Left lobe of liver (tissue), 2 donors: ENCODE measurements around the gene HPCAL4. TPM values are rescaled to one million over a fixed set of nuclear protein-coding genes. Genes with fewer than 3 reads are reported as not detected.

ENCODE experiments used
- ATAC-seq: fragments of 200-7000 bp; cut with Tn5 transposase; one replicate; pipeline ENCODE4 v1.9.1; 2020; ENCODE audit warnings: mild to moderate bottlenecking, moderate library complexity
- DNase-seq: peaks from one replicate; pipeline ENCODE4 v3.0.0-alpha.2; 2020; ENCODE audit warnings: low spot score
- total RNA-seq: library from RNA; stranded (reverse); gene quantifications from one replicate; pipeline ENCODE4 v1.2.1, GENCODE V29; 2021
- donor health status: DM: no; HTN: no; CAD: no; lungs with moderate emphysema.
- donor health status: DM: no; HTN: yes; CAD: no.

The HPCAL4 gene
- total RNA-seq, 1 donor from 2014 or later = 0.08 TPM

- DNase-seq (no peak), ATAC-seq (no peak)
Observed at GRCh38 chr1:39678889-39679288, 12.3 kb downstream of the HPCAL4 start.

GRCh38 chr1:39677645-39678044 lies 13.6 kb downstream of the HPCAL4 start:
- no peak for DNase-seq

GRCh38 chr1:39676948-39677548 lies 14.2 kb downstream of the HPCAL4 start:
- ATAC-seq (no peak), DNase-seq (no peak)

More at GRCh38 chr1:39677645-39678044, 13.6 kb downstream of the HPCAL4 start:
- no peak for ATAC-seq

GRCh38 chr1:39675220-39675619 lies 16.0 kb downstream of the HPCAL4 start:
- DNase-seq (no peak), ATAC-seq (no peak)

- no peak for ATAC-seq
- no peak for DNase-seq
Observed at GRCh38 chr1:39673215-39673614, 18.0 kb downstream of the HPCAL4 start.

GRCh38 chr1:39672551-39672947 lies 18.7 kb downstream of the HPCAL4 start:
- DNase-seq (no peak), ATAC-seq (peak; percentile 29)

GRCh38 chr1:39671793-39672550 lies 19.3 kb downstream of the HPCAL4 start, which contains the start of gene NT5C1A:
NT5C1A (minus strand) TSS chr1:39672107; CDS start chr1:39672038, 69 bp downstream.
- DNase-seq (no peak), ATAC-seq (peak; percentile 68)

- DNase-seq = no peak
Observed at GRCh38 chr1:39671433-39671792, 19.8 kb downstream of the HPCAL4 start.

GRCh38 chr1:39670689-39671088 lies 20.5 kb downstream of the HPCAL4 start:
- DNase-seq (no peak), ATAC-seq (no peak)

More at GRCh38 chr1:39671433-39671792, 19.8 kb downstream of the HPCAL4 start:
- peak; percentile 25 for ATAC-seq

- DNase-seq = no peak
- ATAC-seq = no peak
Observed at GRCh38 chr1:39668894-39669293, 22.3 kb downstream of the HPCAL4 start.

- ATAC-seq (no peak), DNase-seq (no peak)
Observed at GRCh38 chr1:39668111-39668510, 23.1 kb downstream of the HPCAL4 start.

GRCh38 chr1:39666772-39667171 lies 24.5 kb downstream of the HPCAL4 start:
- DNase-seq = no peak
- ATAC-seq = no peak

GRCh38 chr1:39663559-39663958 lies 27.7 kb downstream of the HPCAL4 start:
- ATAC-seq = no peak
- DNase-seq = no peak

- DNase-seq = no peak
- ATAC-seq = no peak
Observed at GRCh38 chr1:39662861-39663260, 28.4 kb downstream of the HPCAL4 start.

GRCh38 chr1:39659538-39659937 lies 31.7 kb downstream of the HPCAL4 start:
- DNase-seq = no peak
- no peak for ATAC-seq

GRCh38 chr1:39659110-39659509 lies 32.1 kb downstream of the HPCAL4 start:
- no peak for ATAC-seq
- DNase-seq = no peak

- ATAC-seq = peak; percentile 80
Observed at GRCh38 chr1:39657923-39658485, 33.2 kb downstream of the HPCAL4 start.

GRCh38 chr1:39657402-39657801 lies 33.8 kb downstream of the HPCAL4 start:
- ATAC-seq (no peak), DNase-seq (no peak)

More at GRCh38 chr1:39657923-39658485, 33.2 kb downstream of the HPCAL4 start:
- peak; percentile 58 for DNase-seq

- ATAC-seq (no peak), DNase-seq (no peak)
Observed at GRCh38 chr1:39656391-39656790, 34.8 kb downstream of the HPCAL4 start.

GRCh38 chr1:39655578-39656268 lies 35.5 kb downstream of the HPCAL4 start:
- no peak for ATAC-seq
- no peak for DNase-seq

GRCh38 chr1:39654291-39654690 lies 36.9 kb downstream of the HPCAL4 start:
- ATAC-seq = no peak
- DNase-seq = no peak
